CD4-positive, alpha-beta T cell treated with Interleukin-2 at 100 ng/mL for 4 hours (primary cell): Measurements from ENCODE around the gene FAM83C.

Experiments
- DNase-seq: peaks from one replicate; pipeline ENCODE4 v3.0.0-alpha.2; 2020; ENCODE audit warnings: low spot score

FAM83C gene

GRCh38 chr20:35298264-35298663 lies 6.0 kb upstream of the FAM83C start:
- no peak for DNase-seq

GRCh38 chr20:35297740-35298139 lies 5.5 kb upstream of the FAM83C start:
- DNase-seq = no peak

DNA sequence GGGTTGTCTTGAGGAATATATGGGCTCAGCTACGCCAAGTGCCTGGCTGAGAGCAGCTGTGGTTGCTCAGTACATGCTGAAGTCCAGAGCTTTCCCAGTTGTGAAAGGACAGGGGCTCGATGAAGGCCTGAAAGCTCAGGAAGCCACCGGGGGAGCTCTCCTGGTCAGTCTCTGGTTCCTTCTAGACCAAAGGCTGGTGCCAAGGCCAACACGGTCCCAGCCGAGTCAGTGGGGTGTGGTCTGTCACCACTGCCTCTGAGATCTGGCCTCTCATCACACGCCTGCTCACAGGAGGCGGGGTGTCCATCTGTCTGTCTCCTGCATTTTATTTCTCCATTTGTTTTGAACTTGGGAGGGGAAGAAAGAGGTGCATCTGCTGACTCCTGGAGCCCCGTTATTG lies 4.9 kb upstream of the FAM83C start:
- no peak for DNase-seq

DNA sequence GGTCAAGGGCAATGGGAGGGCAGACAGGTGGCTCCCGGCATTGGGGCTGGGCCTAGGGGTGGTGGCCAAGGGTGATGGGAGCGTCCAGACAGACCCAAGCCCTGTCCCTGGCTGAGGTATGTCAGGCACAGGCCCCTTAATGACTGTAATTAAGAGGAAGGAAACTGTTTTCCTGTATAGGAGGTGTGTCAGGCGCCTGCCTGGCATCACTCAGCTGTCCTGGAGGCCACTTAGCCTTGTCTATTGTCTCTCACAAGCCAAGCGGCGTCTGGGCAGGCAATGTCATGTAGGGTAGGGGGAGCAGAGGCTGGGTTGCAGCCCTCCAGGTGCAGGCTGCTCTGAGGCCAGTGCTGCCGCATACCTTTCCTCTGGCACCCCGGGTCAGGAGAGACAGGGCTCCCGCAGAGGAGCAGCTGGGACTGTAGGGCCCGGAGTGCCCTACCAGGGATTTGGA lies 3.9 kb upstream of the FAM83C start:
- no peak for DNase-seq

GRCh38 chr20:35295674-35296073 lies 3.4 kb upstream of the FAM83C start:
- DNase-seq = no peak

GRCh38 chr20:35295058-35295457 lies 2.8 kb upstream of the FAM83C start:
- no peak for DNase-seq

- DNase-seq = no peak
Measured at GRCh38 chr20:35294293-35294685, 2.1 kb upstream of the FAM83C start.

DNA sequence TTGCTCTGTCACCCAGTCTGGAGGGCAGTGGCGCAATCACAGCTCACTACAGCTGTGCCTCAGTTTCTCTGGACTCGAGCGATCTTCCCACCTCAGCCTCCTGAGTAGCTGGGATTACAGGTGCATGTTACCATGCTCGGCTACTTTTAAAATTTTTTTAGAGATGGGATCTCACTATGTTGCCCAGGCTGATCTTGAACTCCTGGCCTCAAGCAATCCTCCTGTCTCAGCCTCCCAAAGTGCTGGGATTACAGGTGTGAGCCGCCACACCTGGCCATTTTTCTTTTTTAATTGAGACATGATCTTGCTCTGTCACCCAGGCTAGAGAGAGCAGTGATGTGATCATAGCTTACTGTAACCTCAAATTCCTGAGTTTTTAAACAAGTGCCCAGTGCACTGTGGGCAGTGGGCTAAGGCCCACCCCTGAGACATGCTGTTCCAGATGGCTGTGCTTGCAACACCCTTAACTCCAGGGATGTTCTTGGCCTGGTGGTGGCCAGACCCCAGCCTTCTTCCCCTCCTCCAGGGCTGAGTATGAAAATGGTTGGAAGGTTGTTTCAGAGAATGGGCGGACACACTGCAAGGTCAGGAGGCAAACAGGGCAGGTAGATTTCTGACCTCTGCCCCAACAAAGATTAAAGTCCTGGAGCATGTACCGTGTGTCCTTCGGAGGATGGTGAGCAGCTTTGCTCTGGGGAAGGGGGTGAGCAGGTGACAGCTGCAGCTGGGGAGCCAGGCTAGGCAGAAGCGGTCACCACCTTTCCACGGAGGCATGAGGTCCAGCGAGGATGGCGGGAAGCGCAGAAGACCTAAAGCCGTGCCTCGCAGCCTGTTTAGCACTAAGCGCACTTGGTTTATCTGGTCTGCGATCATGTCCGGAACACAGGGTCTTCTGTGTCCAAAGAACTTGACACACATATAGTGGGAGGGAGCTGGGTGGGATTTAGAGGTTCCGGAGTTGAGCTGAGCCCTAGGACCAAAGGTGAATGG lies 1.4 kb upstream of the FAM83C start:
- no peak for DNase-seq

DNA sequence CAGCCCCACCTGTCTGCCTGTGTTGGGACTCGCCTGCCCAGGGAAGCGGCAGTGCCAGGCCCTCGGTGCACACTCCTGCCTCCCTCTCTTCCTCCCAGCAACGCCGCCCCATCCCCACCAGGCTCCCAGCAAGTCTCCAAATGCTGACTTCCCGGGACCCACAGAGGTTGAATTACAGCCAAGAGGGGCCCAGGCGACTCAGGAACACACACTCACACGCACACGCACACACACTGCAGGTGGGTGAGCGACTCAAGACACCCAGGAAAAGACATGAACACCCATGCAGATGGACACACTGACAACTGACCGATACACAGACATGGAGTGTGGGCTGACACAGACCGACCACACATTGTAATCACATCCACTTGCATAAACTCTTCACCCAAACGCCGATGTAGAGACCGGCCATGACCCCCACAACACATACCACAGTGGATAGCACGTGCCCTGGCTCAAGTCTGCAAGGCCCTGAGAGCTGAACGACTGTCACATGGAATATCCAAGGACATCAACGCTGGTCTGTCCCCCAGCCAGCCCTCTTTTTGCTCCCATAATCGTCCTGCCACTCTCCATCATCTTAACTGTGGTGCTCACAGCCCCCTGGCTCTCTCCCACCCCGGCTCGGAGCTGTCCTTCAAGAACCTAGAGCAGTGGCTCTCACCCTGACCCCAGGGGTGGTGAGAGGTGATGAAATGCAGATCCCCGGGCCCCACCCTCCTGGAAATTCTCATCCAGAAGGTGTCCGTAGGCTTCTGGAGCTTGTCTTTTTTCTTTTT lies 470 bp upstream of the FAM83C start:
- no peak for DNase-seq

GRCh38 chr20:35290887-35291417 lies 1.3 kb downstream of the FAM83C start:
- no peak for DNase-seq

DNA sequence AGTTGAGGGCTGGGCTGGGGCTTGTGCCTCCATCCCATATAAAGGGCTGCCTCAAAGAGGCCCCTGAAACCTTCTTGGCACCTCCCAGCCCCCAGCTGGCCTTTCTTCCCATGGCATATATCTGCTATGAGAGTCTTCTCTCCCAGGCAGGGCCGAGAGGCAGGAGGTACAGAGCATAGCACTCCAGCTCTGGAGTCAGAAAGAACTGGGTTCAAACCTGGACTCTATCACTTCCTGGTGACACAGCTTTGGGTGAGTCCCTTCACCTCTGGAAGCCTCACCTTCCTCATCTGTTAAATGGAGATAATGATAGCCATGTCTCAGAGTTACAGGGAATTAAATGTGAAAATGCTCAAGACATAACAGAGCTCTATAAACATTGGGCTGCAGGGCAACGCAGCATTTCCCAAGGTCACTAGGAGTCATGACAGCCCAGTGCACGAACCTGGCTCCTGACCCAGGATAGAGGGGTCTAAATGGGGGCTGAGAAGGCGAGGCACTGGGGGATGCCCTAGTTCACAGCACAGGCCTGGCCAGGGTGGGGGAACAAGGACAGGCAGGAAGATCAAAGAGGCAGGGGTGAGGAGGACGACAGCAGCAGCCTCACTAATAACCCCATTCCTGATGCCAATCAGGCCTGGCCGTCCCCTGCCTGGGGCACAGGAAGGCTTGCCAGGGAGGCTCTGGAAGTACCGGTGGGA lies 1.9 kb downstream of the FAM83C start:
- DNase-seq = no peak

- no peak for DNase-seq
Measured at GRCh38 chr20:35288325-35289060, 3.7 kb downstream of the FAM83C start.

- DNase-seq = no peak
Measured at GRCh38 chr20:35287509-35288324, 4.5 kb downstream of the FAM83C start.

DNA sequence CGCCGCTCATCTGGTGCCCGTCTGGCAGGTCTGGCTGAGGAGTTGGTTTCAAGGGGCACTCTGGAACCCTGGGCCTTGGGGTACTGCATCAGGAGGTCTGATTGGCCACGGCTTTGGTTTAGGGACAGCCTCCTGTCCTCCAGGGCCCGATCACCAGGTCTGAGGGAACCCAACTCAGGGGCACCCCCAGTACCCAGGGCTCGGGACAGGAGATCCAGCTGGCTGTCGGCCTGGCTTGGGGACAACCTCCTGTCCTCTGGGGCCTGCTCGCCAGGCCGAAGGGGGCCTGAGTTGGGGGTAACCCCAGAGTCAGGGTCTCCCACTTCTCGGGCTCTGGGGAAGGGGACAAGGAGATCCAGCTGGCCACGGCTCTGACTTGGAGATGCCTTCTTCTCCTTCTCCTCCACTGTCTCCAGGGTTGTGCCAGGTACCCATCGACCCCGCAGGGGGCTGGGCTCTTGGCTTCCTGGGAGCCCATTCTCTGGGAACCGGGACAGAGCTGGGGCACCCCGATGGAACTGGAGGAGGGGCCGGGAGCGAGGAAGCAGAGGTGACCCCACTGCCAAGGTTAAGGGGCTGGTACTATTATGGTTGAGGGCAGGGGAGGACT lies 5.2 kb downstream of the FAM83C start:
- no peak for DNase-seq

- no peak for DNase-seq
Measured at GRCh38 chr20:35286077-35286898, 5.9 kb downstream of the FAM83C start.

- DNase-seq = peak; percentile 5
Measured at GRCh38 chr20:35285806-35286076, 6.5 kb downstream of the FAM83C start.

GRCh38 chr20:35284992-35285805 lies 7.0 kb downstream of the FAM83C start:
- no peak for DNase-seq

DNA sequence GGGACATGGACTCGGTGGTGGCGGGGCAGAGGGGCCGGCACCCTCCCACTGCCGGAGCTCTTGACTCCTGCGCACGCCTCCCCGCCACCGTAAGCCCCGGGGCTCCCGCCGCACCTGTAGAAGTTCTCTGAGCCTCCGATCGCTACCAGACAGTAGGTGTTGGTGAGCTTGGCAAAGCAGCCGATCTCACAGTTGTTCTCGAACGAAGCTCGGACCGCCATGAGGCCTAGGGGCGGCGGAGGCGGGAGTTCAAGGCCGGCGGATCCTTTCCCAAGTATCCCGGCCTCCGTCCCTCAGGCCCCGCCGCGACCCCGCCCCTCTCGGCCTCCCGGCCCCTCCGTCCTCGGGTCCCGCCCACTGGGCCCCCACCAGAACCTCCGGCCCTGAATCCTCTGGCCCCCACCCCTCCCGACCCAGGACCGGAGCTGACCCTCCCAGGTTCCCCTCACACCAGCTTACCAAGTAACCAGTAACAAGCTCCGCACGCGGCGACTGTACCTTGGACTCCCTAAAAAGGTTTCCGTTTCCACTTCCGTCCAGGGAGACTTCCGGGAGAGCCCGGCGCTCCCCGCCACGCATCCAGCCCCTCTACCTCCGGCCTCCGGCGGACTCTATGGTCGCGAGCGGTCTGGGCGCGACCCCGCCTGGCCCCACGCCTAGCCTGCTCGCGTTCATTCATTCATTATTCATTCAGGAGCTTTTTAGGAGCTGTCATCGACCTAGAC lies 7.8 kb downstream of the FAM83C start, which contains the start of gene EIF6:
Gene EIF6, minus strand, starts transcription at position 506 of the 725 bp plus-strand sequence. Its CDS starts 285 bp downstream, at position 221.
- DNase-seq = peak; percentile 85
